Esophagus muscularis mucosa (tissue), 4 donors: Measurements from ENCODE around the gene NCOA7. TPM values are rescaled to one million over a fixed set of nuclear protein-coding genes. Genes with fewer than 3 reads are reported as not detected.

Experiments
- DNase-seq: peaks from one replicate; pipeline ENCODE4 v3.0.0-alpha.2; 2017; ENCODE audit errors: extremely low spot score
- H3K27ac ChIP-seq, 4 donors: fragments of 200-600 bp; sonication (generic); replicated peaks in 1 of 4; 1 replicate in 3 of 4; 2 replicates in 1 of 4; pipeline ENCODE4 v1.5.1; 2016 to 2019; ENCODE audit warnings: mild to moderate bottlenecking in 1 of 4
- H3K27me3 ChIP-seq, 4 donors: fragments of 200-600 bp; sonication (generic); one replicate each; pipeline versions ENCODE4 v1.5.1 to v1.6.0; 2016 to 2019
- H3K36me3 ChIP-seq, 4 donors: fragments of 200-600 bp; sonication (generic); one replicate each; pipeline ENCODE4 v1.5.1; 2016 to 2019
- H3K4me1 ChIP-seq, 4 donors: fragments of 200-600 bp; sonication (generic); one replicate each; pipeline ENCODE4 v1.5.1; 2016 to 2019
- H3K4me3 ChIP-seq, 4 donors: fragments of 200-600 bp; sonication (generic); 1 replicate in 2 of 4; 2 replicates in 2 of 4; pipeline ENCODE4 v1.5.1; 2016 to 2019; ENCODE audit warnings: mild to moderate bottlenecking in 4 of 4, moderate library complexity in 1 of 4
- H3K9me3 ChIP-seq, 4 donors: fragments of 200-600 bp; sonication (generic); 1 replicate in 3 of 4; 2 replicates in 1 of 4; pipeline ENCODE4 v1.5.1; 2016 to 2019
- CTCF ChIP-seq, 3 experiments: fragments of 200-600 bp in 2 of 3; fragments of 450-650 bp in 1 of 3; sonication (generic) in 2 of 3; IDR thresholded peaks; one replicate each; pipeline ENCODE4 v1.5.1; 2017 to 2019; ENCODE audit warnings: antibody characterized with exemption in 3 of 3, mild to moderate bottlenecking in 2 of 3, moderate library complexity in 1 of 3
- EP300 ChIP-seq: sonication (generic); formaldehyde crosslinking; IDR thresholded peaks from one replicate; pipeline ENCODE4 v1.6.1; 2017; ENCODE audit warnings: antibody characterized with exemption
- POLR2A ChIP-seq: fragments of 450-650 bp; IDR thresholded peaks from one replicate; pipeline ENCODE4 v1.6.1; 2017; ENCODE audit warnings: antibody characterized with exemption, moderate library complexity, mild to moderate bottlenecking, low read depth
- POLR2AphosphoS5 ChIP-seq, 2 donors: sonication (generic); formaldehyde crosslinking; IDR thresholded peaks; one replicate each; pipeline ENCODE4 v1.6.1; 2017; ENCODE audit warnings: antibody characterized with exemption in 2 of 2
- WGBS: methylation state at CpG from one replicate; pipeline ENCODE4 v1.1.5; 2018; 5-methylcytosine and 5-hydroxymethylcytosine counted together
- intact Hi-C: fragments of 100-400 bp; cut with DNase I; formaldehyde crosslinking; loops from one replicate; pipeline ENCODE4 v1.15.1; 2023
- total RNA-seq, 4 donors: library from RNA; depleted of rRNA; stranded (reverse); fragments of >200 nt; gene quantifications; one replicate each; pipeline versions ENCODE4 v1.1.0 to v1.2.1, GENCODE V29; 2016

Gene NCOA7
- total RNA-seq, 4 donors from 2014 or later, result 15.4 to 29.0 (median 19.9) TPM

DNA sequence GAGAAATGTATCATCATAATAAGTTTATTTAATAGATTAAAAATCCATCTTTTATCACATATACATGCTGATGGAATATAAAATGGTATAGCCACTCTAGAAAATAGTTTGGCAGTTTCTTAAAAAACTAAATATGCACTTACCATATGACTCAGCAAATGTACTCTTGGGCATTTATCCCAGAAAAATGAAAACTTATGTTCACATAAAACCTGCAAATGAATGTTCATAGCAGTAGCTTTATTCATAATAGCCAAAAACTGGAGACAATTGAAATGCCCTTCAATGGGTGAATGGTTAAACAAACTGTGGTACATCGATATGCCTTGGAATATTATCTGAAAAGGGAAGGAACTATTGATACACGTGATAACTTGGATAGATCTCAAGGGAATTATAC, 6.4 kb upstream of the NCOA7 start:
- TF ChIP-seq CTCF (IDR thresholded peaks at IDR 0.05) (no peak), POLR2AphosphoS5 (IDR thresholded peaks at IDR 0.05) (no peak), EP300 (no peak), POLR2A (no peak)
- Histone ChIP-seq H3K27me3 (no peaks in the 10 kb centered on the region), H3K4me3 (no peak overlapping the region), H3K36me3 (no peaks in the 10 kb centered on the region), H3K9me3 (no peaks in the 10 kb centered on the region), H3K27ac (no peak overlapping the region), H3K4me1 (peaks cover 14 to 17% (median 16%) of the 10 kb centered on the region in 4 donors)
- intact Hi-C loops, result no loop called here
- WGBS, result 78% methylated on average over 2 of the region's 2 CpGs
- no peak for DNase-seq

- Histone ChIP-seq H3K9me3 (no peaks in the 10 kb centered on the region), H3K36me3 (no peaks in the 10 kb centered on the region), H3K27ac (no peak overlapping the region), H3K27me3 (no peaks in the 10 kb centered on the region), H3K4me1 (peaks cover 15 to 29% (median 20%) of the 10 kb centered on the region in 4 donors), H3K4me3 (no peak overlapping the region)
- intact Hi-C loops, result loop anchor here (2.0 kb wide), 1 partner anchor 169 kb away; the partner anchor contains the start of gene HINT3
- WGBS, result 31% methylated on average over 2 of the region's 2 CpGs
- no peak for DNase-seq
- TF ChIP-seq POLR2AphosphoS5 (IDR thresholded peaks at IDR 0.05), result no peak
- TF ChIP-seq CTCF (IDR thresholded peaks at IDR 0.05), result peak in 2 of 3 experiments; percentile 12 to 13
- TF ChIP-seq POLR2A, result no peak
- no peak for TF ChIP-seq EP300
Measured at GRCh38 chr6:125787791-125788190, 3.0 kb upstream of the NCOA7 start.

GRCh38 chr6:125789167-125789566, 1.6 kb upstream of the NCOA7 start:
- intact Hi-C loops, result loop anchor here (2.0 kb wide), 1 partner anchor 168 kb away; the partner anchor contains the start of gene HINT3
- H3K4me1 ChIP-seq, result peaks cover 15 to 39% (median 26%) of the 10 kb centered on the region in 4 donors
- peak overlapping the region in 1 of 4 donors; percentile 87 for H3K4me3 ChIP-seq
- TF ChIP-seq CTCF (IDR thresholded peaks at IDR 0.05) (no peak), EP300 (no peak), POLR2AphosphoS5 (IDR thresholded peaks at IDR 0.05) (peak in 1 of 2 donors; percentile 29), POLR2A (no peak)
- H3K27ac ChIP-seq, result peak overlapping the region; percentile 92 to 99 (median 96)
- DNase-seq, result no peak
- 57% methylated on average over 1 of the region's 1 CpG for WGBS
- no peaks in the 10 kb centered on the region for H3K27me3 ChIP-seq
- no peaks in the 10 kb centered on the region for H3K9me3 ChIP-seq
- H3K36me3 ChIP-seq, result no peaks in the 10 kb centered on the region

DNA sequence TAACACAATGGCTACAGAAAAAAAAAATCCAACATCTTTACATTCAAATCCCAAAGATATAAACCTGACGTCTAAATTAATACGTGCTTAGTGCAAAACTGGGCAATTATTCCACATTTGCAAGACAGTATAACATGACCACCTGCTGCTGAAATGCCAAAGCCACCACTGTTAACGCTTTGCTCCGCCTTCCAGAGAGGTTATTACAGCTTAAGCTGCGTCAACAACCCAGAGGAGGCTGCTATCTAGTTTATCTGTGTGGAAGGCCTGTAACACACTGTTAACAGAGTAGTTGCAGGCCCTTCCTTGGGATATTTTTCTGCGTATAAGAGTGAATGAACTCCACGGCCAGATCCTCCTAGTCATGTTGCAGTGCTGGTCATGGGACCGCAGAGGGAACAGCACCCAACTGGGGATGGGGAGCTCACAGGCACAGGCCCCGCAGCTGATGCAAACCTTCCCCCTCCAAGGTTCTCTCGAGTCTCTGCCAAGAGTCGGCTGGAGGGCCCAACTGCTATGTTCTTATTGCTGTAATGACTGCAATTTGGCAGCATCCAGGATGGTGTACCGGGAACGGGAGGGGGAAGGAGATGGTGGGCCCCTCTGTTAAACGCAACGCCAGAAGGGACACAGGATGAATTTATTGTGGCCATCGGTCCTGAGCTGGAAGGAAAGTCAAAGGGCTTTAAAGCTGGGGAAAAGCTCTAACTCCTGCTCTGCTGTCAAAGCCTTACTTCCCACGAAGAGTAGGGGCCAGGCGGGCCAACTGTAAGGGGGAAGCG, 993 bp upstream of the NCOA7 start:
- no peak for DNase-seq
- intact Hi-C loops, result loop anchor here (2.0 kb wide), 1 partner anchor 167 kb away; the partner anchor contains the start of gene HINT3
- peak overlapping the region; percentile 92 to 99 (median 96) for H3K27ac ChIP-seq
- no peaks in the 10 kb centered on the region for H3K9me3 ChIP-seq
- peaks cover 15 to 39% (median 28%) of the 10 kb centered on the region in 4 donors for H3K4me1 ChIP-seq
- no peaks in the 10 kb centered on the region for H3K27me3 ChIP-seq
- TF ChIP-seq CTCF (IDR thresholded peaks at IDR 0.05) (no peak), POLR2AphosphoS5 (IDR thresholded peaks at IDR 0.05) (peak; percentile 4 to 54), EP300 (no peak)
- H3K36me3 ChIP-seq, result no peaks in the 10 kb centered on the region
- peak overlapping the region; percentile 87 to 91 (median 90) for H3K4me3 ChIP-seq
- 18% methylated on average over 13 of the region's 19 CpGs for WGBS
